ENCODE results near the gene CADPS2.

Gene CADPS2

DNA sequence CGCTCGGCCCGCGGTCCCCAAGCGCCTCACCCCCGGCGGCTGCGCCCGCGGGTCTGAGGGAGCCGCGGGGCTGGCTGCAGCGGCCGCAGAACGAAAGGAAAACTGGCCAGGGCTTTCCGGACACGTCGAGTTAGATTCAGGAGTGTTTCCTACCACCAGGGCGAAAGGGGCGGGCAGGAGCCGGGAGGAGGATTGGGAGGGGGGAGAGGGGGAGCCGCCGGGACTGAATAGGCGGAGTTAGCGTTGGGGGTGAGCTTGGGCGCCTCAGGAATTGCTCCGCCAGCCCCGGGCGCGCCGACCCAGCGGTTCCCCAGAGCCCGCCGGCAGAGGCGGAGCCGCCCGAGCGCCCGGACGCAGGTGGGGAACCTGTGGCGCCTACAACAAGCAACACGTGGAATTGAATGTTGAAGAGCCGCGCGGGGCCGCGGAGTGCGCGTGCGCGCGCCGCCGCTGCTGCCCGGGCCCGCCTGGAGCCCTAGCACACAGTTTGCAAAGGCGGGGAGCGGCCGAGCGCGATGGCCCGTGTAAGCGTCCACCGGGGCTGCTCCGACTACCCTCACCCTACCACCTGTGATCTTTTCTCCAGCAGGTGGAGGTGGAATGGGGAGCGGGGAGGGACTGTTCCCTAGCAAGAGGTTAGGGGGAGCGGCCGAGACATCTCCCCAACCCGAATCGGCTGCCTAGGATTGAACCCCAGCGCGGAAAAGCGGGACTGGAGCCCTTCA, at the start of gene CADPS2:
Gene CADPS2, minus strand, starts transcription at position 104 of the 725 bp plus-strand sequence. CDS start 123 bp downstream, outside the sequence.
- in situ Hi-C loops (cut with MboI; ENCODE audit: low sequenced_read_pairs, unreplicated experiment) = no loop called here
- TF ChIP-seq, protein P1, sequence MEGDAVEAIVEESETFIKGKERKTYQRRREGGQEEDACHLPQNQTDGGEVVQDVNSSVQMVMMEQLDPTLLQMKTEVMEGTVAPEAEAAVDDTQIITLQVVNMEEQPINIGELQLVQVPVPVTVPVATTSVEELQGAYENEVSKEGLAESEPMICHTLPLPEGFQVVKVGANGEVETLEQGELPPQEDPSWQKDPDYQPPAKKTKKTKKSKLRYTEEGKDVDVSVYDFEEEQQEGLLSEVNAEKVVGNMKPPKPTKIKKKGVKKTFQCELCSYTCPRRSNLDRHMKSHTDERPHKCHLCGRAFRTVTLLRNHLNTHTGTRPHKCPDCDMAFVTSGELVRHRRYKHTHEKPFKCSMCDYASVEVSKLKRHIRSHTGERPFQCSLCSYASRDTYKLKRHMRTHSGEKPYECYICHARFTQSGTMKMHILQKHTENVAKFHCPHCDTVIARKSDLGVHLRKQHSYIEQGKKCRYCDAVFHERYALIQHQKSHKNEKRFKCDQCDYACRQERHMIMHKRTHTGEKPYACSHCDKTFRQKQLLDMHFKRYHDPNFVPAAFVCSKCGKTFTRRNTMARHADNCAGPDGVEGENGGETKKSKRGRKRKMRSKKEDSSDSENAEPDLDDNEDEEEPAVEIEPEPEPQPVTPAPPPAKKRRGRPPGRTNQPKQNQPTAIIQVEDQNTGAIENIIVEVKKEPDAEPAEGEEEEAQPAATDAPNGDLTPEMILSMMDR (IDR thresholded peaks at IDR 0.05; ENCODE audit: borderline replicate concordance, control extremely low read depth, extremely low read depth, insufficient read depth, missing control alignments) = no peak
- DNase-seq (ENCODE audit: low spot score) = peak; percentile 75

DNA sequence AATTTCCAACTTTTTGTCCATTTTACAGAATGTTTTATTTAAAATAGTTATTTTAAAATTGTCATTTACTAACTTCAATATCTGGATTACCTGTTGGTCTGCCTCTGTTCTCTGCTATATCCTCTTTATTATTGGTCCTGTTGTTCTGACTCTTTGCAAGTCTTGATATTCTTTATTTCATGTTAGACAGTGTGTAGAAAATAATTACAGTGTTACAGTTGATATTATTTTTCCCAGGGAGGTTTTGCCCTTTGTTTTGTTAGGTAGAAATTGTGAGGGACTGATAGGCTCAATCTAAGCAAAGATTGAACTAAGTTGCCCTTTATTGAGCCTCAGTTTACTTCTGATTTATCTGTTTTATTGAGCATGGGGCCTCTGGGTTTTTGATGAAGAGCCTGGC, 49.4 kb upstream of the CADPS2 start:
- TF ChIP-seq, protein P1 (IDR thresholded peaks at IDR 0.05; ENCODE audit: borderline replicate concordance, control extremely low read depth, extremely low read depth, insufficient read depth, missing control alignments) = no peak
- no peak for DNase-seq (ENCODE audit: low spot score)
- in situ Hi-C loops (cut with MboI; ENCODE audit: low sequenced_read_pairs, unreplicated experiment) = no loop called here

DNA sequence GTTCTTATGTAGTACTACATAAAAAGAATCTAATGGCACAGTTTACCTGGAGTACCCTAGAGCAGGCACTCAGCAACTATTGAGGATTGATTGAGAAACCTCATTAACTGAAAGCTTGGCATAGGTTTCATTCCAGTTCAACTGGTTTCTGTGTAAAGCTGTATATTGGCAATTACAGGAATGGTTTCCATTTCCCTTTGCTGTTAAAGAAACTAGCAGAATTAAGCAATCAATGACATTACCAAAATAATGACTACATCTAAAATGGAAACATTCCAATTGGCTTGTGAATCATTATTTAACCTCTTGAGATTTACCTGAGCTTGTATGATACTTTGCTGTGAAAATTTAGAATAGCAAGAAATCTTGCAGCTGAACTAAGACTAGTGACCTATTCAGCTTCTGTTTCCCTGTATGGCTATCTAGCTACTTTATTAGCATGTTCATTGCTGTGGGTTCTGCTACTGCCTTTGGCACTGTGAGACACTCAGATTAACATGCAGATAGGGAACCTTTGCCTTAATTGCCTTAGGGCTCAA, 33.5 kb upstream of the CADPS2 start:
- in situ Hi-C loops (cut with MboI; ENCODE audit: low sequenced_read_pairs, unreplicated experiment) = no loop called here
- DNase-seq (ENCODE audit: low spot score) = no peak
- TF ChIP-seq, protein P1 (IDR thresholded peaks at IDR 0.05; ENCODE audit: borderline replicate concordance, control extremely low read depth, extremely low read depth, insufficient read depth, missing control alignments) = no peak

DNA sequence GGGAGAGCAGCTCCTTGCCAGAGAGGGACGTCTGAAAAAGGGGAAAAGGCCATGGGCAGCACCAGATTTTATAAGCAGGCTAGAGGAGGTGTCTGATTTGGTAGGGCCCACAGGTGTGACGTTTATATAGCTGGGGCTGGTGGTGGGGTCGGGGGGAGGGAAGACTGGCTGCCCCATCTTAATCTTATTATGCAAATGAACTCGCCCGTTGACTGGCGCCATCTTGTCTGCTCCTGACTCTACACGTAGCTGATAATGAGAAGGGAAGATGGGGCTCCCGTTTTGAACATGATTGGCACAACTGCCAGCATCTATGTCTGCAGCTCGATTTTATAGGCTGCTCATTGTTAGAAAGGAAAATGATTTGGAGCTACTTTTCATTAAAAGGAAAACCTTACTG, 28.6 kb upstream of the CADPS2 start:
- TF ChIP-seq, protein P1 (IDR thresholded peaks at IDR 0.05; ENCODE audit: borderline replicate concordance, control extremely low read depth, extremely low read depth, insufficient read depth, missing control alignments) = no peak
- in situ Hi-C loops (cut with MboI; ENCODE audit: low sequenced_read_pairs, unreplicated experiment) = no loop called here
- DNase-seq (ENCODE audit: low spot score) = no peak

DNA sequence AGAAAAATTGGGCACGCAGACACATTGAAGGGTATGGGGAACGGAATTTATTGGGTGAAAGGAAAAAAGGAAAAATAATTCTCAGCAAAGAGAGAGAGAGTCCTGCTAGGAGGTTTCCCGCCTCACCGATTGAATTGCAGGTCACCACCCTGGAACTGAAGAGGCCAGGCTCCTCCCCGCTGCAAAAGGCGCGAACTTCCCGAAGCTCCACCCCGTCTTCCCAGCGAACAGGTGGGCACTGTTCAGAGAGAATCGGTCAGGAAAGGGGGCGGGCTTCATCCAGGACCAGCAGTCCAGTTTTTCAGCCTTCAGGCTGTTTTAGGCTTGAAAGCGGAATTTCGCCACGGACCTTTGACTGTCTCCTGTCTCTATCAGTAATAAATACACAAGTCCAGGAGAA, 27.3 kb upstream of the CADPS2 start:
- TF ChIP-seq, protein P1 (IDR thresholded peaks at IDR 0.05; ENCODE audit: borderline replicate concordance, control extremely low read depth, extremely low read depth, insufficient read depth, missing control alignments) = no peak
- in situ Hi-C loops (cut with MboI; ENCODE audit: low sequenced_read_pairs, unreplicated experiment) = no loop called here
- DNase-seq (ENCODE audit: low spot score) = no peak

DNA sequence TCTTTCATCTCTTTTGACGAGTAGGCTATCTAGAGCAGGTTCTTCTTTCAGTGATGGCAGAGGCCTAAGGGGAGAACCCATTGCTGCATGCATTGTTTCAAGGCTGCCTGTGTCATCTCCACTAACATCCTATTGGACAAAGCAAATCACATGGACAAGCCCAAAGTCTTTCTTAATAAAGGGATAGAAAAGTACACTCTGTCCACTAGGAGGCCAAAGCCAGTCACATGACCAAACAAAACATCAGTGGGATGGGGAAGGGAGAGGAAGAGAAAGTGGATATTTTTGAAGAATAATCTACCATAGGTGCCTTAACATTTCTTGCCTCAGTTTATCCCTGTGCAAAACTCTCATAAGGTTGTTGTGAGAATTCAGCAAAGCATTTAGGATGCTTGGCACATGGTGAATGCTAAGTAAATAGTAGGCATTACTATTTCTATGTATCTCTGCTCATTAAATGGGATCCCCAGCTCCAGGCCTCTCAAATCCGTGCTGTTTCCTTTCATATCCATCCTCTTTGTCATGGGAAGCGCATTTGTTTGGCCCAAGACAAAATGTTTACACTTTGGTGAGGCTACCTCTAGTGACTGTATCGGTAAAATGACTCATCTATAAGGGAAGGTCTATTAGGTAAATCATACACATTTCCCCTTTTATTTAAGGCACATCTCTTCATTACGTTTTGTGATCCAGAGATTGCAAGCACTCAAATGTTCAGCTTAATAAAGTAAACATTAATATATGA, 16.7 kb upstream of the CADPS2 start:
- DNase-seq (ENCODE audit: low spot score) = no peak
- TF ChIP-seq, protein P1 (IDR thresholded peaks at IDR 0.05; ENCODE audit: borderline replicate concordance, control extremely low read depth, extremely low read depth, insufficient read depth, missing control alignments) = no peak
- in situ Hi-C loops (cut with MboI; ENCODE audit: low sequenced_read_pairs, unreplicated experiment) = no loop called here
